PFSK-1 (cell line): ENCODE results near the gene LCNL1.

Source experiments
- POLR2AphosphoS5 ChIP-seq: IDR thresholded peaks from 2 replicates; pipeline ENCODE4 v1.6.1; 2012; ENCODE audit warnings: low read depth, mild to moderate bottlenecking, control low read depth, low read length, moderate library complexity
- REST ChIP-seq, 2 experiments: IDR thresholded peaks; 2 replicates each; pipeline versions ENCODE4 v1.6.1 to v1.8.0; 2011 to 2012; ENCODE audit warnings: low read depth in 2 of 2, low read length in 2 of 2, control low read depth in 1 of 2, inconsistent platforms in 1 of 2, mild to moderate bottlenecking in 1 of 2, moderate library complexity in 1 of 2; ENCODE audit not compliant: insufficient read depth in 1 of 2
- SIN3A ChIP-seq: IDR thresholded peaks from 2 replicates; pipeline ENCODE4 v1.6.1; 2012; ENCODE audit warnings: mild to moderate bottlenecking, low read length, moderate library complexity, borderline replicate concordance; ENCODE audit not compliant: insufficient read depth
- TAF1 ChIP-seq: IDR thresholded peaks from 2 replicates; pipeline ENCODE4 v1.6.1; 2012; ENCODE audit warnings: low read length, control low read depth, borderline replicate concordance; ENCODE audit not compliant: insufficient read depth

GRCh38 chr9:137031904-137032640 is 49.3 kb downstream of the LCNL1 start, which contains the start of gene FUT7:
- TF ChIP-seq REST (IDR thresholded peaks at IDR 0.05; ENCODE audit: insufficient read depth in 1 of 2, low read depth in 2 of 2, low read length in 2 of 2) (no peak), POLR2AphosphoS5 (no peak), SIN3A (no peak), TAF1 (no peak)
